HG03521 (cell line): ENCODE data around the gene FXYD4.
A peak's percentile ranks its signal among the peaks of the same experiment; 100 is the strongest.

Source experiments
- ATAC-seq: cut with Tn5 transposase; IDR thresholded peaks from one replicate; pipeline ENCODE4 v1.9.1; 2021; ENCODE audit warnings: mild to moderate bottlenecking, moderate library complexity; ENCODE audit not compliant: unreplicated experiment

FXYD4 gene

GRCh38 chr10:43343126-43343525 lies 28.3 kb upstream of the FXYD4 start:
- no peak for ATAC-seq

GRCh38 chr10:43344051-43344450 lies 27.4 kb upstream of the FXYD4 start:
- no peak for ATAC-seq

GRCh38 chr10:43347997-43348396 lies 23.4 kb upstream of the FXYD4 start:
- no peak for ATAC-seq

GRCh38 chr10:43348511-43349312 lies 22.7 kb upstream of the FXYD4 start:
- peak; percentile 97 for ATAC-seq

GRCh38 chr10:43350156-43350555 lies 21.3 kb upstream of the FXYD4 start:
- ATAC-seq: no peak

- no peak for ATAC-seq
Observed at GRCh38 chr10:43350686-43351085, 20.8 kb upstream of the FXYD4 start.

GRCh38 chr10:43351301-43351700 lies 20.1 kb upstream of the FXYD4 start:
- ATAC-seq: no peak

- ATAC-seq: no peak
Observed at GRCh38 chr10:43352951-43353350, 18.5 kb upstream of the FXYD4 start.

- ATAC-seq: no peak
Observed at GRCh38 chr10:43353495-43354329, 17.7 kb upstream of the FXYD4 start.

- ATAC-seq: no peak
Observed at GRCh38 chr10:43354330-43354635, 17.2 kb upstream of the FXYD4 start.

- ATAC-seq: no peak
Observed at GRCh38 chr10:43354879-43355380, 16.5 kb upstream of the FXYD4 start.

GRCh38 chr10:43355749-43356371 lies 15.6 kb upstream of the FXYD4 start:
- no peak for ATAC-seq

- no peak for ATAC-seq
Observed at GRCh38 chr10:43360086-43360485, 11.3 kb upstream of the FXYD4 start.

- ATAC-seq: no peak
Observed at GRCh38 chr10:43361547-43362190, 9.8 kb upstream of the FXYD4 start.

- ATAC-seq: peak; percentile 90
Observed at GRCh38 chr10:43362191-43362839, 9.1 kb upstream of the FXYD4 start.

- ATAC-seq: no peak
Observed at GRCh38 chr10:43365001-43365400, 6.4 kb upstream of the FXYD4 start.

- ATAC-seq: no peak
Observed at GRCh38 chr10:43369921-43370320, 1.5 kb upstream of the FXYD4 start.

GRCh38 chr10:43370671-43371215 lies 693 bp upstream of the FXYD4 start:
- ATAC-seq: no peak

- ATAC-seq: no peak
Observed at GRCh38 chr10:43372765-43373361, 1.4 kb downstream of the FXYD4 start.

GRCh38 chr10:43373461-43373860 lies 2.0 kb downstream of the FXYD4 start:
- ATAC-seq: no peak
